Neural progenitor cell (in vitro differentiated cells): ENCODE results near the gene DBH.

Experiments
- EZH2 ChIP-seq: fragments of 200-600 bp; sonication (generic); IDR thresholded peaks from 2 replicates; pipeline ENCODE4 v1.6.1; 2017; ENCODE audit warnings: antibody characterized with exemption, mild to moderate bottlenecking, moderate library complexity
- TF ChIP-seq, protein P1 (sequence below): fragments of 200-600 bp; sonication (generic); IDR thresholded peaks from 2 replicates; pipeline ENCODE4 v1.5.1; 2017; ENCODE audit warnings: antibody characterized with exemption, mild to moderate bottlenecking

DNA sequence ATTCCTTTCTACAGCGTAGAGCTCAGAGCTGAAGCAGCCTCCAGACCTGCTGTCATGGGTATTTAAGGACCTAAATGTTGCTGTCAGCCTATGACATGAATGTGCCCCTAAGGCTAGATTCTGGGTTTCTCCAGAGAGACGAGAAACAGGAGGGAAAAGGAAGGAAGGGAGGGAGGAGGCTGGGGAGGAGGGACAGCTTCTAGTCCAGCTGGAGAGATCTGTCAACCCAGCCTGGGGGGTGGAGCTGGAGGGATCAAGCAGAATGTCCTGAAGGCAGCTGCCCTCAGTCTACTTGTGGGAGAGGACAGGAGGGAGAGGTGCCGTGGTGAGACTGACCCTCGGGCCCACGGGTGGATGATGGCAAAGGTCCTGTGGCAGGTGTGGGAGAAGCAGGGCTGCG lies 1.1 kb upstream of the DBH start:
- TF ChIP-seq, protein P1, sequence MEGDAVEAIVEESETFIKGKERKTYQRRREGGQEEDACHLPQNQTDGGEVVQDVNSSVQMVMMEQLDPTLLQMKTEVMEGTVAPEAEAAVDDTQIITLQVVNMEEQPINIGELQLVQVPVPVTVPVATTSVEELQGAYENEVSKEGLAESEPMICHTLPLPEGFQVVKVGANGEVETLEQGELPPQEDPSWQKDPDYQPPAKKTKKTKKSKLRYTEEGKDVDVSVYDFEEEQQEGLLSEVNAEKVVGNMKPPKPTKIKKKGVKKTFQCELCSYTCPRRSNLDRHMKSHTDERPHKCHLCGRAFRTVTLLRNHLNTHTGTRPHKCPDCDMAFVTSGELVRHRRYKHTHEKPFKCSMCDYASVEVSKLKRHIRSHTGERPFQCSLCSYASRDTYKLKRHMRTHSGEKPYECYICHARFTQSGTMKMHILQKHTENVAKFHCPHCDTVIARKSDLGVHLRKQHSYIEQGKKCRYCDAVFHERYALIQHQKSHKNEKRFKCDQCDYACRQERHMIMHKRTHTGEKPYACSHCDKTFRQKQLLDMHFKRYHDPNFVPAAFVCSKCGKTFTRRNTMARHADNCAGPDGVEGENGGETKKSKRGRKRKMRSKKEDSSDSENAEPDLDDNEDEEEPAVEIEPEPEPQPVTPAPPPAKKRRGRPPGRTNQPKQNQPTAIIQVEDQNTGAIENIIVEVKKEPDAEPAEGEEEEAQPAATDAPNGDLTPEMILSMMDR: no peak
- TF ChIP-seq EZH2: no peak
